Heart right ventricle (tissue), 16 donors: Measurements from ENCODE around the gene NPAS3. TPM values are rescaled to one million over a fixed set of nuclear protein-coding genes. Genes with fewer than 3 reads are reported as not detected.

Experiments used
- ATAC-seq, 8 donors: fragments of 200-7000 bp; cut with Tn5 transposase; one replicate each; pipeline ENCODE4 v1.9.1; 2020; ENCODE audit warnings: mild to moderate bottlenecking in 8 of 8, moderate library complexity in 8 of 8, moderate number of reproducible peaks in 1 of 8
- DNase-seq, 2 donors: peaks; one replicate each; pipeline ENCODE4 v3.0.0-alpha.2; 2020
- H3K27ac ChIP-seq, 10 donors: fragments of 200-600 bp; sonication (generic) in 2 of 10; one replicate each; pipeline versions ENCODE4 v1.5.0 to v1.8.0; 2020 to 2022; ENCODE audit warnings: mild to moderate bottlenecking in 3 of 10
- H3K27me3 ChIP-seq, 7 donors: fragments of 200-600 bp; one replicate each; pipeline ENCODE4 v1.8.0; 2021 to 2022; ENCODE audit warnings: mild to moderate bottlenecking in 2 of 7
- H3K36me3 ChIP-seq, 9 donors: fragments of 200-600 bp; sonication (generic) in 1 of 9; one replicate each; pipeline versions ENCODE4 v1.5.0 to v1.8.0; 2020 to 2022; ENCODE audit warnings: mild to moderate bottlenecking in 2 of 9
- H3K4me1 ChIP-seq, 9 donors: fragments of 200-600 bp; sonication (generic) in 1 of 9; one replicate each; pipeline versions ENCODE4 v1.5.0 to v1.8.0; 2020 to 2022; ENCODE audit warnings: mild to moderate bottlenecking in 4 of 9
- H3K4me3 ChIP-seq, 10 donors: fragments of 200-600 bp; sonication (generic) in 2 of 10; one replicate each; pipeline versions ENCODE4 v1.5.0 to v1.8.0; 2020 to 2022; ENCODE audit warnings: mild to moderate bottlenecking in 7 of 10, moderate library complexity in 2 of 10
- H3K9me3 ChIP-seq, 11 donors: fragments of 200-600 bp in 10 of 11; sonication (generic) in 2 of 11; one replicate each; pipeline versions ENCODE4 v1.5.0 to v1.8.0; 2013 to 2022; ENCODE audit warnings: mild to moderate bottlenecking in 2 of 11, control low read depth in 1 of 11, moderate library complexity in 1 of 11
- CTCF ChIP-seq, 9 donors: fragments of 200-600 bp; sonication (generic) in 2 of 9; IDR thresholded peaks; one replicate each; pipeline versions ENCODE4 v1.5.0 to v1.8.0; 2021 to 2022; ENCODE audit warnings: antibody characterized with exemption in 9 of 9, mild to moderate bottlenecking in 5 of 9, moderate library complexity in 1 of 9
- WGBS, 2 donors: extraction: QIAGEN DNeasy Blood & Tissue Kit; methylation state at CpG; one replicate each; pipeline ENCODE4 v1.1.7; 2013; ENCODE audit warnings: inconsistent platforms in 1 of 2; 5-methylcytosine and 5-hydroxymethylcytosine counted together
- intact Hi-C, 10 donors: fragments of 100-400 bp; cut with DNase I; formaldehyde crosslinking; loops; one replicate each; pipeline versions ENCODE4 v1.11.1 to v1.14.2; 2022
- polyA plus RNA-seq, 2 donors: library from polyadenylated mRNA; stranded (reverse); fragments of 200-250 nt; gene quantifications; one replicate each; pipeline ENCODE4 v1.2.3, GENCODE V29; 2013
- total RNA-seq, 10 donors: library from RNA; stranded (reverse); fragmentation: NEBNext Ultra II Directional in 3 of 10; extraction: Animal tissue kit (Norgen Biotek cat#: 25700) in 3 of 10; gene quantifications; one replicate each; pipeline versions ENCODE4 v1.2.1 to v1.2.4, GENCODE V29; 2021 to 2023
- donor health status: Arrhythmogenic right ventricular cardiomyopathy.
- donor health status: ischemic (EF 13 %, LVEDD 7.1; RV severe dilation, severe dysfunction).
- donor health status: healthy with polysubstance abuse.
- donor health status: DM: no; HTN: yes; CAD: no.
- donor health status: DM: no; HTN: no; CAD: no.
- donor health status: ischemic (EF 25% LVEDD 6.9; RV normal size, moderate dysfunction).
- donor health status: ischemic (EF 25% LVEDD 5.7; RV mildly dilated, moderate dysfunction).
- donor health status: healthy.
- donor health status: DM: yes; HTN: yes; CAD: no.
- donor health status: Ischemic cardiomyopathy.
- donor health status: ischemic (EF 35%, LVEDD 5.7; RV mildly dilated, moderate dysfunction).
- donor health status: nonischemic (EF 11% LVEDD 7.7; RV severe dilation, severe dysfunction).
- donor health status: DM: yes; HTN: yes; CAD: no.
- donor health status: PGD.
- donor health status: ischemic (EF 29% LVEDD 5.4; RV normal size, mild dysfunction).
- donor health status: nonischemic (EF 23%, LVEDD 6.1; RV moderate dilation, normal function).

NPAS3 gene
- total and polyA plus RNA-seq, 12 donors: 0.12 to 2.8 (median 0.99) TPM

- intact Hi-C loops: no loop called here
- Histone ChIP-seq H3K27ac (no peak overlapping the region), H3K9me3 (no peaks in the 10 kb centered on the region), H3K36me3 (no peaks in the 10 kb centered on the region), H3K4me3 (no peak overlapping the region), H3K4me1 (no peaks in the 10 kb centered on the region), H3K27me3 (no peaks in the 10 kb centered on the region)
- 92 to 96% methylated on average over 4 of the region's 4 CpGs for WGBS, 2 donors
- ATAC-seq: no peak
- no peak for TF ChIP-seq CTCF (IDR thresholded peaks at IDR 0.05)
- DNase-seq: no peak
Measured at GRCh38 chr14:33693237-33693636, 754.6 kb downstream of the NPAS3 start.

- Histone ChIP-seq H3K4me3 (no peak overlapping the region), H3K36me3 (no peaks in the 10 kb centered on the region), H3K4me1 (no peaks in the 10 kb centered on the region), H3K27me3 (peaks cover 0 to 3% (median 0%) of the 10 kb centered on the region in 7 donors), H3K9me3 (no peaks in the 10 kb centered on the region), H3K27ac (no peak overlapping the region)
- no peak for TF ChIP-seq CTCF (IDR thresholded peaks at IDR 0.05)
- DNase-seq (no peak), ATAC-seq (no peak)
- intact Hi-C loops: no loop called here
- 95 to 96% methylated on average over 9 of the region's 9 CpGs for WGBS, 2 donors
Measured at GRCh38 chr14:33696165-33696564, 757.5 kb downstream of the NPAS3 start.

GRCh38 chr14:33699300-33699983, 760.8 kb downstream of the NPAS3 start:
- H3K27ac ChIP-seq: no peak overlapping the region
- ATAC-seq (no peak), DNase-seq (no peak)
- peaks cover 0 to 3% (median 0%) of the 10 kb centered on the region in 7 donors for H3K27me3 ChIP-seq
- no peak for TF ChIP-seq CTCF (IDR thresholded peaks at IDR 0.05)
- no peak overlapping the region for H3K4me3 ChIP-seq
- intact Hi-C loops: no loop called here
- WGBS, 2 donors: 92 to 93% methylated on average over 12 of the region's 12 CpGs
- H3K36me3 ChIP-seq: no peaks in the 10 kb centered on the region
- H3K4me1 ChIP-seq: no peaks in the 10 kb centered on the region
- no peaks in the 10 kb centered on the region for H3K9me3 ChIP-seq

- intact Hi-C loops: loop anchor here in 1 of 10 donors (5.0 kb wide), 1 partner anchor 72 kb away; no protein-coding TSS in a partner anchor
- Histone ChIP-seq H3K9me3 (no peaks in the 10 kb centered on the region), H3K27me3 (peaks cover 0 to 3% (median 0%) of the 10 kb centered on the region in 7 donors), H3K4me1 (no peaks in the 10 kb centered on the region), H3K4me3 (no peak overlapping the region), H3K27ac (no peak overlapping the region), H3K36me3 (no peaks in the 10 kb centered on the region)
- 79 to 82% methylated on average over 6 of the region's 6 CpGs for WGBS, 2 donors
- ATAC-seq (no peak), DNase-seq (no peak)
- no peak for TF ChIP-seq CTCF (IDR thresholded peaks at IDR 0.05)
Measured at GRCh38 chr14:33700052-33700451, 761.4 kb downstream of the NPAS3 start.
